CD4-positive, alpha-beta T cell (primary cell): ENCODE measurements around the gene CNTFR. TPM values are rescaled to one million over a fixed set of nuclear protein-coding genes. Genes with fewer than 3 reads are reported as not detected.

Source experiments
- ATAC-seq: fragments of 200-7000 bp; cut with Tn5 transposase; one replicate; pipeline ENCODE4 v1.10.0; 2022; ENCODE audit warnings: mild to moderate bottlenecking; ENCODE audit not compliant: poor library complexity
- CTCF ChIA-PET: fragments of 350-600 bp; sonication (Branson Sonifier 250); formaldehyde crosslinking; loops from one replicate; lab custom pipeline; 2021; ENCODE audit warnings: antibody characterized with exemption, inconsistent platforms; lab: Charles Lee
- POLR2A ChIA-PET: fragments of 350-600 bp; sonication (Branson Sonifier 250); formaldehyde crosslinking; loops from one replicate; lab custom pipeline; 2021; ENCODE audit warnings: antibody characterized with exemption, inconsistent platforms; lab: Charles Lee
- DNase-seq, 14 experiments: peaks; one replicate each; pipeline ENCODE4 v3.0.0-alpha.2; 2013 to 2020; ENCODE audit warnings: mixed read lengths in 2 of 14
- H3K27ac ChIP-seq, 2 donors: one replicate each; pipeline versions ENCODE4 v1.5.1 to v1.7.0; 2013; ENCODE audit warnings: low read length in 2 of 2, low read depth in 1 of 2, mild to moderate bottlenecking in 1 of 2
- H3K27me3 ChIP-seq, 2 experiments: 1 replicate in 1 of 2; 2 replicates in 1 of 2; pipeline versions ENCODE4 v1.6.1 to v1.7.0; 2013; ENCODE audit warnings: low read length in 2 of 2, control low read depth in 1 of 2, mild to moderate bottlenecking in 1 of 2, moderate library complexity in 1 of 2; ENCODE audit not compliant: insufficient read depth in 2 of 2, control insufficient read depth in 1 of 2
- H3K36me3 ChIP-seq: one replicate; pipeline ENCODE4 v1.6.1; 2013; ENCODE audit warnings: low read length, control low read depth; ENCODE audit not compliant: insufficient read depth
- H3K4me1 ChIP-seq: one replicate; pipeline ENCODE4 v1.6.1; 2013; ENCODE audit warnings: low read length, control low read depth; ENCODE audit not compliant: insufficient read depth
- H3K4me3 ChIP-seq: one replicate; pipeline ENCODE4 v1.5.1; 2013; ENCODE audit warnings: mild to moderate bottlenecking, low read length, moderate library complexity
- H3K9me3 ChIP-seq, 2 experiments: 1 replicate in 1 of 2; 2 replicates in 1 of 2; pipeline versions ENCODE4 v1.6.1 to v1.7.0; 2013; ENCODE audit warnings: low read length in 2 of 2, mild to moderate bottlenecking in 2 of 2, control low read depth in 1 of 2, moderate library complexity in 1 of 2; ENCODE audit not compliant: control insufficient read depth in 1 of 2, insufficient read depth in 1 of 2
- H3K27ac Mint-ChIP-seq: one replicate; pipeline ENCODE4 v1.8.0; 2020; ENCODE audit warnings: mixed read lengths
- H3K27me3 Mint-ChIP-seq: one replicate; pipeline ENCODE4 v1.8.0; 2021; ENCODE audit warnings: mixed read lengths
- H3K36me3 Mint-ChIP-seq: one replicate; pipeline ENCODE4 v1.8.0; 2021; ENCODE audit warnings: low read depth, mixed read lengths
- H3K4me1 Mint-ChIP-seq: one replicate; pipeline ENCODE4 v1.8.0; 2021; ENCODE audit warnings: low read depth, mixed read lengths
- H3K4me3 Mint-ChIP-seq: one replicate; pipeline ENCODE4 v1.8.0; 2020; ENCODE audit warnings: mild to moderate bottlenecking, mixed read lengths
- H3K9me3 Mint-ChIP-seq: one replicate; pipeline ENCODE4 v1.8.0; 2020; ENCODE audit warnings: mixed read lengths
- intact Hi-C, 2 experiments: fragments of 100-400 bp; cut with DNase I in 1 of 2; cut with micrococcal nuclease in 1 of 2; formaldehyde crosslinking; loops; one replicate each; pipeline versions ENCODE4 v1.15.1 to v1.9.0; 2023 to 2025; cut with DNase I, micrococcal nuclease
- total RNA-seq, 174 experiments: library from RNA in 2 of 174; stranded (reverse) in 2 of 174; gene quantifications; one replicate each; pipeline ENCODE4 v1.2.3 and lab custom pipeline; 2021 to 2026
- TF ChIP-seq, protein P1 (sequence below): fragments of 200-600 bp; IDR thresholded peaks from one replicate; pipeline ENCODE4 v1.8.0; 2022; ENCODE audit warnings: antibody characterized with exemption, mild to moderate bottlenecking

CNTFR gene
- total RNA-seq, 2 experiments from 2014 or later = not detected

DNA sequence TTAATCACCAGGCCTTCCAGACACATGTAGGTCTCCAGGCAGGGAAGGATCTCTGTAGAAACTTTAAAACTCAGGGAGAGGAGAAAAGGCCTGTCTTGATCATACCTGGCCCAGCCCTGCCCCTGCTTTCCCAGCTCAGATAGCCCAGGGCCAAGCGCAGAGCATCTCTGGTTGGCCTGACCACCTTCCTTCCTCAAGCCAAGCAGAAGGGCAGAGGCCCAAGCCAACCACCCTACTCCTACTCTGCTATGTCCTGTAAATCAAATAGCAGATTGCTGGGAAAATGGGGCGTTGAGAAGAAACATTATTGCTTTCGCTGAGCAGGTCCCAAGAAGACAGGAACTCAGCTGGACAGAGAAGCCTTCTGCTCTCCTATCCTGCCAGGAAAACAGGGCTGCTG lies 81.1 kb downstream of the CNTFR start:
- no peaks in the 10 kb centered on the region for H3K36me3 ChIP-seq
- Mint-ChIP-seq H3K27ac (no peak overlapping the region), H3K4me1 (no peaks in the 10 kb centered on the region), H3K4me3 (no peak overlapping the region), H3K36me3 (no peaks in the 10 kb centered on the region), H3K27me3 (peaks cover 14% of the 10 kb centered on the region), H3K9me3 (no peaks in the 10 kb centered on the region)
- POLR2A ChIA-PET = no interaction called here
- DNase-seq (no peak), ATAC-seq (no peak)
- TF ChIP-seq, protein P1, sequence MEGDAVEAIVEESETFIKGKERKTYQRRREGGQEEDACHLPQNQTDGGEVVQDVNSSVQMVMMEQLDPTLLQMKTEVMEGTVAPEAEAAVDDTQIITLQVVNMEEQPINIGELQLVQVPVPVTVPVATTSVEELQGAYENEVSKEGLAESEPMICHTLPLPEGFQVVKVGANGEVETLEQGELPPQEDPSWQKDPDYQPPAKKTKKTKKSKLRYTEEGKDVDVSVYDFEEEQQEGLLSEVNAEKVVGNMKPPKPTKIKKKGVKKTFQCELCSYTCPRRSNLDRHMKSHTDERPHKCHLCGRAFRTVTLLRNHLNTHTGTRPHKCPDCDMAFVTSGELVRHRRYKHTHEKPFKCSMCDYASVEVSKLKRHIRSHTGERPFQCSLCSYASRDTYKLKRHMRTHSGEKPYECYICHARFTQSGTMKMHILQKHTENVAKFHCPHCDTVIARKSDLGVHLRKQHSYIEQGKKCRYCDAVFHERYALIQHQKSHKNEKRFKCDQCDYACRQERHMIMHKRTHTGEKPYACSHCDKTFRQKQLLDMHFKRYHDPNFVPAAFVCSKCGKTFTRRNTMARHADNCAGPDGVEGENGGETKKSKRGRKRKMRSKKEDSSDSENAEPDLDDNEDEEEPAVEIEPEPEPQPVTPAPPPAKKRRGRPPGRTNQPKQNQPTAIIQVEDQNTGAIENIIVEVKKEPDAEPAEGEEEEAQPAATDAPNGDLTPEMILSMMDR = no peak
- H3K27ac ChIP-seq = no peak overlapping the region
- intact Hi-C loops = no loop called here
- CTCF ChIA-PET = no interaction called here
- H3K4me1 ChIP-seq = no peaks in the 10 kb centered on the region
- H3K27me3 ChIP-seq = no peaks in the 10 kb centered on the region
- no peak overlapping the region for H3K4me3 ChIP-seq
- no peaks in the 10 kb centered on the region for H3K9me3 ChIP-seq

DNA sequence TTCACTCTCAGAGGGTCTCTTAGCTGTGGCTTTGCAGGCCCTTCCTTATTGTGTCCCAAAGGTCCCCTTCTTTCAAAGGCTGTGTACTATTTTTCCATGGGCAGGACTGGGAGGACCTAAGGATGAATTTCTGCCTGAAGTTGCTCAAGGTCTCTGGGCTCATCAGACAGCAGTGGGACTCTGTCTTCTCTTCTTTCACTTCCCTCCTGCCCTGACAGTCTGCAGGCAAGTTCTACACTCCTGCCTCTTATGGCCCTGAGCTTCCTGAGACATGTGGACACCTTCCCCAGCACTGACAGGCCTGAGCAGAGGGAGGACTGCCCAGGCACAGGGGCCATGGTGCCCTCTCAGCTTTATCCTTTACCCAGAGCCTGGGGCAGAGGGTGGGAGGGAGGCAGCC lies 81.6 kb downstream of the CNTFR start:
- Mint-ChIP-seq H3K9me3 (no peaks in the 10 kb centered on the region), H3K4me3 (no peak overlapping the region)

DNA sequence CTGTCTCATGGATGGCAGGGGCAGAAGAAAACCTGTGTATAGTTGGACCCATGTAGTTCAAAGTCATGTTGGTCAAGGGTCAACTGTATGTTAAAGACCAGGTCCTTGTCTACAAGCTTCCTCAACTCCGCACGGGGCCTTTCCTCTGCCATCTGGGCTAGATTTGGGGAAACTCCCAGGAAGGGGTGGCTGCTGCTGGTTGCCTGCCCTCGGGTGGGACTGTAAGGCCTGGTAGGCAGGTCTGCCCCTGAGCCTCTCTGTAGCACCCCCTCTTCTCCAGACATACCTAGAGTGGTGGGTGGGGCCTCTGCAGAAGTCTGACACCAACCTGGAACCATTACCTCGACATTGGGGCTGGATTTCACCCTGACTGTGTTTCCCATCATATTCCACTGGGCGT lies 82.0 kb downstream of the CNTFR start:
- ATAC-seq = no peak
- Histone ChIP-seq H3K27ac (no peak overlapping the region), H3K4me3 (no peak overlapping the region), H3K9me3 (no peaks in the 10 kb centered on the region), H3K27me3 (no peaks in the 10 kb centered on the region), H3K4me1 (no peaks in the 10 kb centered on the region), H3K36me3 (no peaks in the 10 kb centered on the region)
- H3K27me3 Mint-ChIP-seq = peaks cover 14% of the 10 kb centered on the region
- intact Hi-C loops = no loop called here
- no peaks in the 10 kb centered on the region for H3K9me3 Mint-ChIP-seq
- H3K27ac Mint-ChIP-seq = no peak overlapping the region
- H3K4me3 Mint-ChIP-seq = no peak overlapping the region
- CTCF ChIA-PET = no interaction called here
- POLR2A ChIA-PET = no interaction called here
- TF ChIP-seq, protein P1 = no peak
- no peaks in the 10 kb centered on the region for H3K36me3 Mint-ChIP-seq
- no peaks in the 10 kb centered on the region for H3K4me1 Mint-ChIP-seq
- no peak for DNase-seq

More for the DNA sequence above, 81.6 kb downstream of the CNTFR start:
- POLR2A ChIA-PET = no interaction called here
- peaks cover 14% of the 10 kb centered on the region for H3K27me3 Mint-ChIP-seq
- DNase-seq = no peak
- H3K27ac Mint-ChIP-seq = no peak overlapping the region
- Histone ChIP-seq H3K27me3 (no peaks in the 10 kb centered on the region), H3K9me3 (no peaks in the 10 kb centered on the region), H3K27ac (no peak overlapping the region), H3K4me3 (no peak overlapping the region), H3K4me1 (no peaks in the 10 kb centered on the region), H3K36me3 (no peaks in the 10 kb centered on the region)
- intact Hi-C loops = no loop called here
- no peaks in the 10 kb centered on the region for H3K36me3 Mint-ChIP-seq
- TF ChIP-seq, protein P1 = no peak
- ATAC-seq = no peak
- CTCF ChIA-PET = no interaction called here
- no peaks in the 10 kb centered on the region for H3K4me1 Mint-ChIP-seq
